HG03432 (cell line): ENCODE measurements around the gene NGFR.

Experiments used
- ATAC-seq: cut with Tn5 transposase; IDR thresholded peaks from one replicate; pipeline ENCODE4 v1.9.1; 2021; ENCODE audit warnings: mild to moderate bottlenecking, moderate library complexity; ENCODE audit not compliant: unreplicated experiment

The NGFR gene

GRCh38 chr17:49514071-49514721, 19.1 kb downstream of the NGFR start:
- no peak for ATAC-seq

- ATAC-seq, result peak; percentile 88
These were observed 20.2 kb downstream of the NGFR start for GRCh38 chr17:49515196-49515770.

- ATAC-seq, result no peak
These were observed 21.1 kb downstream of the NGFR start for GRCh38 chr17:49516180-49516579.

GRCh38 chr17:49518346-49519078, 23.4 kb downstream of the NGFR start:
- no peak for ATAC-seq

- no peak for ATAC-seq
These were observed 24.7 kb downstream of the NGFR start for GRCh38 chr17:49519781-49520180.

- ATAC-seq, result no peak
These were observed 25.4 kb downstream of the NGFR start for GRCh38 chr17:49520386-49521087.

- no peak for ATAC-seq
These were observed 26.0 kb downstream of the NGFR start for GRCh38 chr17:49521088-49521450.

GRCh38 chr17:49521471-49522356, 26.6 kb downstream of the NGFR start:
- no peak for ATAC-seq

- ATAC-seq, result no peak
These were observed 27.3 kb downstream of the NGFR start for GRCh38 chr17:49522357-49522890.

GRCh38 chr17:49523196-49523595, 28.1 kb downstream of the NGFR start:
- ATAC-seq, result no peak

- no peak for ATAC-seq
These were observed 28.8 kb downstream of the NGFR start for GRCh38 chr17:49523706-49524472.

- no peak for ATAC-seq
These were observed 29.6 kb downstream of the NGFR start for GRCh38 chr17:49524473-49525359.

GRCh38 chr17:49525831-49526741, 31.0 kb downstream of the NGFR start:
- ATAC-seq, result no peak

- ATAC-seq, result no peak
These were observed 33.0 kb downstream of the NGFR start for GRCh38 chr17:49527927-49528651.

GRCh38 chr17:49528966-49529365, 33.9 kb downstream of the NGFR start:
- no peak for ATAC-seq

GRCh38 chr17:49530118-49530517, 35.0 kb downstream of the NGFR start:
- no peak for ATAC-seq

- ATAC-seq, result no peak
These were observed 48.8 kb downstream of the NGFR start for GRCh38 chr17:49543860-49544259.
